Heart right ventricle (tissue), 16 donors: ENCODE measurements around the gene ANO4. TPM values are rescaled to one million over a fixed set of nuclear protein-coding genes. Genes with fewer than 3 reads are reported as not detected.

Experiments
- ATAC-seq, 8 donors: fragments of 200-7000 bp; cut with Tn5 transposase; one replicate each; pipeline ENCODE4 v1.9.1; 2020; ENCODE audit warnings: mild to moderate bottlenecking in 8 of 8, moderate library complexity in 8 of 8, moderate number of reproducible peaks in 1 of 8
- DNase-seq, 2 donors: peaks; one replicate each; pipeline ENCODE4 v3.0.0-alpha.2; 2020
- H3K27ac ChIP-seq, 10 donors: fragments of 200-600 bp; sonication (generic) in 2 of 10; one replicate each; pipeline versions ENCODE4 v1.5.0 to v1.8.0; 2020 to 2022; ENCODE audit warnings: mild to moderate bottlenecking in 3 of 10
- H3K27me3 ChIP-seq, 7 donors: fragments of 200-600 bp; one replicate each; pipeline ENCODE4 v1.8.0; 2021 to 2022; ENCODE audit warnings: mild to moderate bottlenecking in 2 of 7
- H3K36me3 ChIP-seq, 9 donors: fragments of 200-600 bp; sonication (generic) in 1 of 9; one replicate each; pipeline versions ENCODE4 v1.5.0 to v1.8.0; 2020 to 2022; ENCODE audit warnings: mild to moderate bottlenecking in 2 of 9
- H3K4me1 ChIP-seq, 9 donors: fragments of 200-600 bp; sonication (generic) in 1 of 9; one replicate each; pipeline versions ENCODE4 v1.5.0 to v1.8.0; 2020 to 2022; ENCODE audit warnings: mild to moderate bottlenecking in 4 of 9
- H3K4me3 ChIP-seq, 10 donors: fragments of 200-600 bp; sonication (generic) in 2 of 10; one replicate each; pipeline versions ENCODE4 v1.5.0 to v1.8.0; 2020 to 2022; ENCODE audit warnings: mild to moderate bottlenecking in 7 of 10, moderate library complexity in 2 of 10
- H3K9me3 ChIP-seq, 11 donors: fragments of 200-600 bp in 10 of 11; sonication (generic) in 2 of 11; one replicate each; pipeline versions ENCODE4 v1.5.0 to v1.8.0; 2013 to 2022; ENCODE audit warnings: mild to moderate bottlenecking in 2 of 11, control low read depth in 1 of 11, moderate library complexity in 1 of 11
- CTCF ChIP-seq, 9 donors: fragments of 200-600 bp; sonication (generic) in 2 of 9; IDR thresholded peaks; one replicate each; pipeline versions ENCODE4 v1.5.0 to v1.8.0; 2021 to 2022; ENCODE audit warnings: antibody characterized with exemption in 9 of 9, mild to moderate bottlenecking in 5 of 9, moderate library complexity in 1 of 9
- WGBS, 2 donors: extraction: QIAGEN DNeasy Blood & Tissue Kit; methylation state at CpG; one replicate each; pipeline ENCODE4 v1.1.7; 2013; ENCODE audit warnings: inconsistent platforms in 1 of 2; 5-methylcytosine and 5-hydroxymethylcytosine counted together
- intact Hi-C, 10 donors: fragments of 100-400 bp; cut with DNase I; formaldehyde crosslinking; loops; one replicate each; pipeline versions ENCODE4 v1.11.1 to v1.14.2; 2022
- polyA plus RNA-seq, 2 donors: library from polyadenylated mRNA; stranded (reverse); fragments of 200-250 nt; gene quantifications; one replicate each; pipeline ENCODE4 v1.2.3, GENCODE V29; 2013
- total RNA-seq, 10 donors: library from RNA; stranded (reverse); fragmentation: NEBNext Ultra II Directional in 3 of 10; extraction: Animal tissue kit (Norgen Biotek cat#: 25700) in 3 of 10; gene quantifications; one replicate each; pipeline versions ENCODE4 v1.2.1 to v1.2.4, GENCODE V29; 2021 to 2023
- donor health status: Arrhythmogenic right ventricular cardiomyopathy.
- donor health status: ischemic (EF 13 %, LVEDD 7.1; RV severe dilation, severe dysfunction).
- donor health status: healthy with polysubstance abuse.
- donor health status: DM: no; HTN: yes; CAD: no.
- donor health status: DM: no; HTN: no; CAD: no.
- donor health status: ischemic (EF 25% LVEDD 6.9; RV normal size, moderate dysfunction).
- donor health status: ischemic (EF 25% LVEDD 5.7; RV mildly dilated, moderate dysfunction).
- donor health status: healthy.
- donor health status: DM: yes; HTN: yes; CAD: no.
- donor health status: Ischemic cardiomyopathy.
- donor health status: ischemic (EF 35%, LVEDD 5.7; RV mildly dilated, moderate dysfunction).
- donor health status: nonischemic (EF 11% LVEDD 7.7; RV severe dilation, severe dysfunction).
- donor health status: DM: yes; HTN: yes; CAD: no.
- donor health status: PGD.
- donor health status: ischemic (EF 29% LVEDD 5.4; RV normal size, mild dysfunction).
- donor health status: nonischemic (EF 23%, LVEDD 6.1; RV moderate dilation, normal function).

ANO4 gene
- total and polyA plus RNA-seq, 12 donors, result 0.08 to 0.45 (median 0.19) TPM; not detected in 5

GRCh38 chr12:101066489-101066888, 271.9 kb downstream of the ANO4 start:
- 89 to 91% methylated on average over 7 of the region's 7 CpGs for WGBS, 2 donors
- ATAC-seq, result no peak
- Histone ChIP-seq H3K4me3 (no peak overlapping the region), H3K27ac (no peak overlapping the region), H3K4me1 (no peaks in the 10 kb centered on the region), H3K36me3 (no peaks in the 10 kb centered on the region), H3K9me3 (peaks cover 0 to 14% (median 0%) of the 10 kb centered on the region in 11 donors), H3K27me3 (no peaks in the 10 kb centered on the region)
- no peak for TF ChIP-seq CTCF (IDR thresholded peaks at IDR 0.05)
- DNase-seq, result no peak
- intact Hi-C loops, result no loop called here

GRCh38 chr12:101068402-101068801, 273.8 kb downstream of the ANO4 start:
- H3K36me3 ChIP-seq, result no peaks in the 10 kb centered on the region
- H3K4me3 ChIP-seq, result no peak overlapping the region
- no peak overlapping the region for H3K27ac ChIP-seq
- H3K27me3 ChIP-seq, result no peaks in the 10 kb centered on the region
- 86 to 90% methylated on average over 3 of the region's 3 CpGs for WGBS, 2 donors
- TF ChIP-seq CTCF (IDR thresholded peaks at IDR 0.05), result no peak
- no peak for DNase-seq
- H3K9me3 ChIP-seq, result peaks cover 0 to 20% (median 0%) of the 10 kb centered on the region in 11 donors
- no peaks in the 10 kb centered on the region for H3K4me1 ChIP-seq
- ATAC-seq, result no peak
- intact Hi-C loops, result no loop called here

- Histone ChIP-seq H3K27ac (no peak overlapping the region), H3K36me3 (no peaks in the 10 kb centered on the region), H3K27me3 (no peaks in the 10 kb centered on the region), H3K4me3 (no peak overlapping the region), H3K9me3 (peaks cover 0 to 23% (median 0%) of the 10 kb centered on the region in 11 donors), H3K4me1 (no peaks in the 10 kb centered on the region)
- intact Hi-C loops, result no loop called here
- WGBS, 2 donors, result 66 to 71% methylated on average over 4 of the region's 4 CpGs
- ATAC-seq, result no peak
- no peak for DNase-seq
- TF ChIP-seq CTCF (IDR thresholded peaks at IDR 0.05), result no peak
Observed at GRCh38 chr12:101068836-101069235, 274.3 kb downstream of the ANO4 start.

GRCh38 chr12:101074940-101075680, 280.5 kb downstream of the ANO4 start:
- 73 to 74% methylated on average over 7 of the region's 7 CpGs for WGBS, 2 donors
- DNase-seq (no peak), ATAC-seq (no peak)
- H3K9me3 ChIP-seq, result peaks cover 0 to 24% (median 0%) of the 10 kb centered on the region in 11 donors
- no peak for TF ChIP-seq CTCF (IDR thresholded peaks at IDR 0.05)
- H3K36me3 ChIP-seq, result no peaks in the 10 kb centered on the region
- H3K4me3 ChIP-seq, result no peak overlapping the region
- intact Hi-C loops, result no loop called here
- no peaks in the 10 kb centered on the region for H3K27me3 ChIP-seq
- peaks cover 0 to 11% (median 4%) of the 10 kb centered on the region in 9 donors for H3K4me1 ChIP-seq
- no peak overlapping the region for H3K27ac ChIP-seq
